WERI-Rb-1 (cell line): ENCODE results near the gene RGS6.

Experiments used
- DNase-seq: peaks from one replicate; pipeline ENCODE4 v3.0.0-alpha.2; 2020
- H3K27ac ChIP-seq: fragments of 250-450 bp; sonication (Bioruptor Pico); 2 replicates; pipeline ENCODE4 v1.5.1; 2020; ENCODE audit warnings: mild to moderate bottlenecking, moderate library complexity
- H3K27me3 ChIP-seq: fragments of 250-450 bp; sonication (Bioruptor Pico); 2 replicates; pipeline ENCODE4 v1.5.1; 2021; ENCODE audit warnings: mild to moderate bottlenecking, low read depth, moderate library complexity; ENCODE audit not compliant: insufficient read depth, severe bottlenecking
- H3K36me3 ChIP-seq: fragments of 250-450 bp; sonication (Bioruptor Pico); 2 replicates; pipeline ENCODE4 v1.5.1; 2020; ENCODE audit warnings: mild to moderate bottlenecking, moderate library complexity
- H3K4me3 ChIP-seq: 2 replicates; pipeline ENCODE4 v1.5.1; 2011; ENCODE audit warnings: low read depth, mild to moderate bottlenecking, control low read depth, low read length
- H3K9me3 ChIP-seq: fragments of 250-450 bp; sonication (Bioruptor Pico); 2 replicates; pipeline ENCODE4 v1.5.1; 2021; ENCODE audit warnings: mild to moderate bottlenecking, moderate library complexity; ENCODE audit not compliant: severe bottlenecking
- TF ChIP-seq, protein P1 (sequence below): IDR thresholded peaks from 2 replicates; pipeline ENCODE4 v1.5.1; 2011; ENCODE audit warnings: low read depth, mild to moderate bottlenecking, control low read depth, inconsistent platforms, low read length

Gene RGS6

DNA sequence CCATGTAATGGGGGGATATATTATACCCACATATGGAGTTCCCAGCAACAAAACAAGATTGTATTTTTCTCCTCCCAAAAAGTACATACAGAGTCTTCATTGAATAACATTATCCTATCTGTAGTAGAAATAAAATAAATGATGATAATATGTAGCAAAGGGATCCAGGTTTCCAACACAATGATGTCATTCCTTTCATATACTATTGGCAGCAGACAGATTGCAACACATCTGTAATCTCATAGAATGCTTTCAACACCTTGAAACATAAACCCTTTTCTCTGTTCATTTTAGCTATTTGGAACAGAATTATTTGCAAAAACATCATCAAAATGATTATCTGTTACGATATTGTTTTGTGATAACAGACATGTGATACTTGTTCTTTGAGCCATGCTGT, 644.0 kb downstream of the RGS6 start:
- TF ChIP-seq, protein P1, sequence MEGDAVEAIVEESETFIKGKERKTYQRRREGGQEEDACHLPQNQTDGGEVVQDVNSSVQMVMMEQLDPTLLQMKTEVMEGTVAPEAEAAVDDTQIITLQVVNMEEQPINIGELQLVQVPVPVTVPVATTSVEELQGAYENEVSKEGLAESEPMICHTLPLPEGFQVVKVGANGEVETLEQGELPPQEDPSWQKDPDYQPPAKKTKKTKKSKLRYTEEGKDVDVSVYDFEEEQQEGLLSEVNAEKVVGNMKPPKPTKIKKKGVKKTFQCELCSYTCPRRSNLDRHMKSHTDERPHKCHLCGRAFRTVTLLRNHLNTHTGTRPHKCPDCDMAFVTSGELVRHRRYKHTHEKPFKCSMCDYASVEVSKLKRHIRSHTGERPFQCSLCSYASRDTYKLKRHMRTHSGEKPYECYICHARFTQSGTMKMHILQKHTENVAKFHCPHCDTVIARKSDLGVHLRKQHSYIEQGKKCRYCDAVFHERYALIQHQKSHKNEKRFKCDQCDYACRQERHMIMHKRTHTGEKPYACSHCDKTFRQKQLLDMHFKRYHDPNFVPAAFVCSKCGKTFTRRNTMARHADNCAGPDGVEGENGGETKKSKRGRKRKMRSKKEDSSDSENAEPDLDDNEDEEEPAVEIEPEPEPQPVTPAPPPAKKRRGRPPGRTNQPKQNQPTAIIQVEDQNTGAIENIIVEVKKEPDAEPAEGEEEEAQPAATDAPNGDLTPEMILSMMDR, result no peak
- no peak for DNase-seq
- H3K27ac ChIP-seq, result no peak overlapping the region
- H3K27me3 ChIP-seq, result no peaks in the 10 kb centered on the region
- H3K36me3 ChIP-seq, result no peaks in the 10 kb centered on the region
- no peak overlapping the region for H3K4me3 ChIP-seq
- H3K9me3 ChIP-seq, result peaks cover under 1% of the 10 kb centered on the region

DNA sequence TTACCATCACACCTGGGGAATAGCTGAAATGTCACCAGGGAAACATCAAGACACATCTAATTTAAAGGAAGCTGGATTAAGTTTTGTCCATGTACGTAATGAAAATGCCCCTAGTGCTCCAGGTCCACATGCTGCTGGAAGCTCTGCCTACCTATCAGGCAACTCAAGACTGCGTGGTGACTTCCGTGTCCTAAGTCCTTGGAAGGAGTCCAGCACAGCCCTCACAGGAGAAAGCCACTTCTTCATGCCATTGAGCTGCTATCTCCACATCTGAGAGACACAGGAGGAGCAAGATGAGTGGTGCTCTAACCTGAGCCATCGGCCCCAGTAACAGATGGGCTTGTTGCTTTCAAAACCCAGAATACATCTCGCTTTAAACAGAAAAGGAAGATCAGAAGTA, 645.3 kb downstream of the RGS6 start:
- Histone ChIP-seq H3K4me3 (no peak overlapping the region), H3K27ac (no peak overlapping the region), H3K9me3 (no peaks in the 10 kb centered on the region), H3K27me3 (no peaks in the 10 kb centered on the region), H3K36me3 (no peaks in the 10 kb centered on the region)
- DNase-seq, result no peak
- TF ChIP-seq, protein P1, result no peak

DNA sequence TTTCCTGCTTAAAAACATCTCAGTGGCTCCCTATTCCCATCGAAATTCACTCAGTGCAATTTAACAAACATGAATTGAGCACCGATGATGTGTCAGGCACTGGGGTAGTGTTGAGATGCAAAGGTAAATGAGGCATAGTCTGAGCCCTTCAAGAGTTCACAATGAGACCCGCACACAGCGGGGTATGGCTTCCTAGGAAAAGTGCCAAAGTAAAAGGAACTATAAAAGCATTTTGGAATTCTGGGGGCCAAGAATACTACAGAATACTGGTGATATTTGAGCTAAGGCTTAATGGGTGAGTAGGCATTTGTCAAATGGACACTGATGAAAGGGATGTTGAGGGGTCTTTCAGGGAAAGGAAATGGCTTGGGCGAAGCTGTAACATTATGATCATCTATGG, 646.3 kb downstream of the RGS6 start:
- no peak overlapping the region for H3K27ac ChIP-seq
- TF ChIP-seq, protein P1, result no peak
- H3K36me3 ChIP-seq, result no peaks in the 10 kb centered on the region
- no peak overlapping the region for H3K4me3 ChIP-seq
- no peaks in the 10 kb centered on the region for H3K9me3 ChIP-seq
- H3K27me3 ChIP-seq, result no peaks in the 10 kb centered on the region
- no peak for DNase-seq

DNA sequence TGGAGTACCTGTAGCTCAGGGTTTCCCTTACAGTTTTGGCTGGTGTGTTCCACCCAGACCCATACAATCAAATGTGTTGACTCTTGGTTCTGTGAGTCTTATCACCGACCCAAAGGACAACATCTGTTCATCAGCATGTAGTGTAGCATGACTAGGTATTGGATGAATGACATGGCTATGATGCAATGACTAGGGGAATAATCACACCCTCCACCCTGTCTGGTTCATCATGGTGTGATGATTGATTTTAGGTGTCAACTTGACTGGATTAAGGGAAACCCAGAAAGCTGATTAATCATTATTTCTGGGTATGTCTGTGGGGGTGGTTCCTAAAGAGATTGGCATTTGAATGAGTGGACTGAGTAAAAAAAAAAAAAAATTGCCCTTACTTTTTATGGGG, 650.4 kb downstream of the RGS6 start:
- Histone ChIP-seq H3K27me3 (no peaks in the 10 kb centered on the region), H3K9me3 (no peaks in the 10 kb centered on the region), H3K4me3 (no peak overlapping the region), H3K36me3 (no peaks in the 10 kb centered on the region), H3K27ac (no peak overlapping the region)
- TF ChIP-seq, protein P1, result no peak
- no peak for DNase-seq

DNA sequence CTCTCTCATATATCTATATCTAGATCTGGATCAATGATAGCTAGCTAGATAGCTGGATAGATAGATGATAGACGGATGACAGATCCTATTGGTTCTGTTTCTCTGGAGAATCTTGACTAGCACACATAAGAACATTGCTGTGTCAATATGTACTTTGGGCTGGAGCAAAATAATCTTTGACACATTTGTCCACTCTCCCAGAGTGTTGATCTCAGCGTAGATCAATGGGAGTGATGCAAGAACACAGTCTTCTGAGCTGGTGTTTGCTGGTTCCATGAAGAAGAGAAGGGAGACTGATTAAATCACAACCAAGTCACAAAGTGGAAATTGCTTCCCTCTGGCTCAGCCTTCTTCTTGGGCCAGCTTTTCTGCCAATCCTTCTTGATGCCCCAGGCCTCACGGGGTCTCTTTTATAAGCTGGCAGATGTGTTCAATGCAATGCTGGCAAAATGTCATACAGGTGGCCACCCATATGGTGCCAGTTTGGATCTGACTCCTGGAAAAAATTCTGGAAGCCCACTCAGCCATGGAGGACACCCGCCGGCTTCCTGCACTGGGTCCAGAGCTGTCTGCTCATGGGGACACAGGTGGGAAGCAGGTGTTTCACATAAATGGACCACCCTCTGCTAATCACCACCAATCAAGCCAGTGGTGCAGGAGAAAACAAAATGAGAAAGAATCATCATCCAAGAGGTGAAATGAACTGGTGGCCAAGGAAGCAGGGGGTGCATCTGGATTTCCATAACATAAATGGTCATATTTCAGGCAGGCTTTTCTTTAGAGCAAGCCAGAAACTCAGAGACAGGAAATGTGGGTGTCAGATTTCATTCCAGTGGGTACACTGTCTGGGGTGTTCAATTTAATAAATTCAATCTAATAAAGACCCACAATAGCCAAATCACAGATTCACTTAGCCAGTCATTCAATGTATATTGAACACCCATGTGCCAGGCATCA, 651.4 kb downstream of the RGS6 start:
- Histone ChIP-seq H3K27ac (no peak overlapping the region), H3K9me3 (no peaks in the 10 kb centered on the region), H3K27me3 (no peaks in the 10 kb centered on the region), H3K4me3 (no peak overlapping the region), H3K36me3 (no peaks in the 10 kb centered on the region)
- TF ChIP-seq, protein P1, result no peak
- no peak for DNase-seq
